NCI-H524 (cell line): ENCODE results near the gene PLPP7.
A peak's percentile ranks its signal among the peaks of the same experiment; 100 is the strongest.

Experiments used
- DNase-seq, 2 experiments: peaks; one replicate each; lab custom pipeline; 2025; lab: John Stamatoyannopoulos, UW

Gene PLPP7

GRCh38 chr9:131281119-131281965 lies 8.2 kb upstream of the PLPP7 start:
- no peak for DNase-seq

- DNase-seq: no peak
Observed at GRCh38 chr9:131282175-131282574, 7.3 kb upstream of the PLPP7 start.

- peak in 1 of 2 experiments; percentile 32 for DNase-seq
Observed at GRCh38 chr9:131282688-131283422, 6.7 kb upstream of the PLPP7 start.

- DNase-seq: no peak
Observed at GRCh38 chr9:131284856-131285255, 4.7 kb upstream of the PLPP7 start.

GRCh38 chr9:131287359-131287758 lies 2.2 kb upstream of the PLPP7 start:
- no peak for DNase-seq

- no peak for DNase-seq
Observed at GRCh38 chr9:131288217-131288616, 1.3 kb upstream of the PLPP7 start.

GRCh38 chr9:131290036-131290766 lies 678 bp downstream of the PLPP7 start:
- peak in 1 of 2 experiments; percentile 50 for DNase-seq

- no peak for DNase-seq
Observed at GRCh38 chr9:131290767-131291370, 1.3 kb downstream of the PLPP7 start.

- DNase-seq: no peak
Observed at GRCh38 chr9:131291795-131292315, 2.3 kb downstream of the PLPP7 start.

- no peak for DNase-seq
Observed at GRCh38 chr9:131292937-131293336, 3.4 kb downstream of the PLPP7 start.

- DNase-seq: peak; percentile 65 to 85
Observed at GRCh38 chr9:131296460-131296859, 6.9 kb downstream of the PLPP7 start.

- DNase-seq: no peak
Observed at GRCh38 chr9:131296906-131297500, 7.5 kb downstream of the PLPP7 start.

GRCh38 chr9:131297903-131298302 lies 8.4 kb downstream of the PLPP7 start:
- no peak for DNase-seq

GRCh38 chr9:131298341-131298740 lies 8.8 kb downstream of the PLPP7 start:
- no peak for DNase-seq

GRCh38 chr9:131298816-131299215 lies 9.3 kb downstream of the PLPP7 start:
- DNase-seq: no peak

- no peak for DNase-seq
Observed at GRCh38 chr9:131299346-131299960, 9.9 kb downstream of the PLPP7 start.

GRCh38 chr9:131299961-131300347 lies 10.4 kb downstream of the PLPP7 start:
- no peak for DNase-seq

GRCh38 chr9:131300444-131300843 lies 10.9 kb downstream of the PLPP7 start:
- DNase-seq: no peak

- DNase-seq: peak; percentile 46 to 69
Observed at GRCh38 chr9:131302244-131303075, 12.9 kb downstream of the PLPP7 start.
